DOHH2 (cell line): Measurements from ENCODE around the gene LRPPRC.
"Not testable (repeated sequence)": the region's sequence is repeated elsewhere in the genome, so short reads cannot be mapped to it uniquely, and the experiment has no call there.

Experiments used
- H3F3A ChIP-seq: fragments of 200-600 bp; sonication (generic), shearing (Covaris generic); 2 replicates; pipeline ENCODE4 v1.6.0; 2016; ENCODE audit warnings: antibody characterized with exemption, mild to moderate bottlenecking; ENCODE audit not compliant: control insufficient read depth, insufficient read depth
- H3K27ac ChIP-seq: fragments of 200-600 bp; sonication (generic); 2 replicates; pipeline ENCODE4 v1.5.1; 2014; ENCODE audit warnings: low read depth, mild to moderate bottlenecking, low read length, moderate library complexity
- H3K27me3 ChIP-seq: fragments of 200-600 bp; sonication (generic); 2 replicates; pipeline ENCODE4 v1.6.1; 2014; ENCODE audit warnings: mild to moderate bottlenecking, low read length, mixed read lengths; ENCODE audit not compliant: control insufficient read depth
- H3K36me3 ChIP-seq: fragments of 200-600 bp; sonication (generic); 2 replicates; pipeline ENCODE4 v1.6.1; 2014; ENCODE audit warnings: mild to moderate bottlenecking, low read length, moderate library complexity, mixed read lengths; ENCODE audit not compliant: control insufficient read depth
- H3K4me1 ChIP-seq: fragments of 200-600 bp; sonication (generic); 2 replicates; pipeline ENCODE4 v1.6.1; 2014; ENCODE audit warnings: mild to moderate bottlenecking, low read length, mixed read lengths; ENCODE audit not compliant: control insufficient read depth
- H3K4me2 ChIP-seq: fragments of 200-600 bp; sonication (generic); 2 replicates; pipeline ENCODE4 v1.6.0; 2014; ENCODE audit warnings: mild to moderate bottlenecking, low read length, moderate library complexity
- H3K4me3 ChIP-seq: fragments of 200-600 bp; sonication (generic); 2 replicates; pipeline ENCODE4 v1.5.1; 2014; ENCODE audit warnings: mild to moderate bottlenecking, low read length, mixed read lengths
- H3K79me2 ChIP-seq: fragments of 200-600 bp; sonication (generic); 2 replicates; pipeline ENCODE4 v1.6.1; 2014; ENCODE audit warnings: mild to moderate bottlenecking, low read length, mixed read lengths; ENCODE audit not compliant: control insufficient read depth
- H3K9me2 ChIP-seq: fragments of 200-600 bp; sonication (generic); replicated peaks from 2 replicates; pipeline ENCODE4 v1.6.1; 2014; ENCODE audit warnings: mild to moderate bottlenecking, low read length, mixed read lengths; ENCODE audit not compliant: control insufficient read depth
- H3K9me3 ChIP-seq: fragments of 200-600 bp; sonication (generic); 2 replicates; pipeline ENCODE4 v1.6.1; 2014; ENCODE audit warnings: antibody characterized with exemption, low read length, mixed read lengths; ENCODE audit not compliant: control insufficient read depth, insufficient read depth
- H4K20me1 ChIP-seq: fragments of 200-600 bp; sonication (generic); 2 replicates; pipeline ENCODE4 v1.6.0; 2014; ENCODE audit warnings: low read depth, mild to moderate bottlenecking, antibody characterized with exemption, low read length, moderate library complexity; ENCODE audit not compliant: control insufficient read depth, insufficient read depth
- EZH2phosphoT487 ChIP-seq: fragments of 200-600 bp; sonication (generic); IDR thresholded peaks from 2 replicates; pipeline ENCODE4 v1.6.1; 2017; ENCODE audit warnings: borderline replicate concordance, mild to moderate bottlenecking, antibody characterized with exemption, low read length, moderate library complexity, mixed read lengths
- TF ChIP-seq, protein P1 (sequence below): fragments of 200-600 bp; sonication (generic); IDR thresholded peaks from one replicate; pipeline ENCODE4 v1.5.1; 2014; ENCODE audit warnings: antibody characterized with exemption, mild to moderate bottlenecking, low read depth, low read length; ENCODE audit not compliant: poor library complexity, severe bottlenecking

Gene LRPPRC

DNA sequence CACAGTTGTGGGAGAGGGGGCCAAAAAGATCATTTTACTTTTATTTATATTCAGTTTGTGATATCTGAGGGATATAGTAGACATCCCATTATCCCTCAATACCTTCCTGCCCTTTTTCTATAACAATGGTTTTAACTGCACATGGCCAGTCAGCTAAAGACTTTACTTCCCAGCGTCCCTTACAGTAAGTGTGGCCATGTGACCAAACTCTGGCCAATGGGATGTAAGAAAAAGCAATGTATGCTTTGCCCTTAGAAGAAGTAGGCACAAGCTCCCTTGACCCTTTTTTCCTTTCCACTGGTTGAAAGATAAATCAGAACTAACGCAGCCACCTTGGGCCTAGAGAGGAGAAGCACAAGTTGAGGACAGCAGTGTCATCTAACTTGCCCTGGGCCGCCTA, 44.6 kb upstream of the LRPPRC start:
- no peak overlapping the region for H3K4me2 ChIP-seq
- no peak overlapping the region for H3K4me3 ChIP-seq
- H4K20me1 ChIP-seq: no peaks in the 10 kb centered on the region
- TF ChIP-seq, protein P1, sequence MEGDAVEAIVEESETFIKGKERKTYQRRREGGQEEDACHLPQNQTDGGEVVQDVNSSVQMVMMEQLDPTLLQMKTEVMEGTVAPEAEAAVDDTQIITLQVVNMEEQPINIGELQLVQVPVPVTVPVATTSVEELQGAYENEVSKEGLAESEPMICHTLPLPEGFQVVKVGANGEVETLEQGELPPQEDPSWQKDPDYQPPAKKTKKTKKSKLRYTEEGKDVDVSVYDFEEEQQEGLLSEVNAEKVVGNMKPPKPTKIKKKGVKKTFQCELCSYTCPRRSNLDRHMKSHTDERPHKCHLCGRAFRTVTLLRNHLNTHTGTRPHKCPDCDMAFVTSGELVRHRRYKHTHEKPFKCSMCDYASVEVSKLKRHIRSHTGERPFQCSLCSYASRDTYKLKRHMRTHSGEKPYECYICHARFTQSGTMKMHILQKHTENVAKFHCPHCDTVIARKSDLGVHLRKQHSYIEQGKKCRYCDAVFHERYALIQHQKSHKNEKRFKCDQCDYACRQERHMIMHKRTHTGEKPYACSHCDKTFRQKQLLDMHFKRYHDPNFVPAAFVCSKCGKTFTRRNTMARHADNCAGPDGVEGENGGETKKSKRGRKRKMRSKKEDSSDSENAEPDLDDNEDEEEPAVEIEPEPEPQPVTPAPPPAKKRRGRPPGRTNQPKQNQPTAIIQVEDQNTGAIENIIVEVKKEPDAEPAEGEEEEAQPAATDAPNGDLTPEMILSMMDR: no peak
- TF ChIP-seq EZH2phosphoT487: no peak
- H3K4me1 ChIP-seq: peaks cover 4% of the 10 kb centered on the region
- H3K27ac ChIP-seq: no peak overlapping the region
- H3K36me3 ChIP-seq: no peaks in the 10 kb centered on the region
- no peaks in the 10 kb centered on the region for H3K79me2 ChIP-seq
- no peaks in the 10 kb centered on the region for H3K9me2 ChIP-seq
- H3F3A ChIP-seq: no peaks in the 10 kb centered on the region
- no peaks in the 10 kb centered on the region for H3K9me3 ChIP-seq
- peaks cover 6% of the 10 kb centered on the region for H3K27me3 ChIP-seq

DNA sequence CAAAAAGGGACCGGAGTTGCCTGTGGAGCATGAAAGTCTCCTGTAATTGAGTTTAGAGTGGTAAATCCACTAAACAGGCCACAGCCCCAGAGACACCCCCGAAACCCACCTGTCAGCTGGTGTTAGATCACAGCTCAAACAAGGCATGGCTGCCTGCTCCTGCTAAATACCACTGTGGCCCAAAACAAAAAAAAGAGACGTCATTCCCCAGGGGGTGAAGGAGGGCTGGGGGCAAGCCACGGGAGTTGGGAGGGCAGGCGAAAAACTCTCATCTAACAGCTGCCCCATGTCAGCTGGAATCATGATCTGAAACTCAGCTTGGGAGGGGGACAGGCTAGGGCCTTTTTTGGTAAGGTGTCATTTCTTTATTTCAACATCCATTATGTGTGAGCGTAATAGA, 42.5 kb upstream of the LRPPRC start:
- no peaks in the 10 kb centered on the region for H3K9me2 ChIP-seq
- peaks cover 6% of the 10 kb centered on the region for H3K27me3 ChIP-seq
- H3K4me3 ChIP-seq: no peak overlapping the region
- TF ChIP-seq EZH2phosphoT487: no peak
- TF ChIP-seq, protein P1: no peak
- no peaks in the 10 kb centered on the region for H4K20me1 ChIP-seq
- H3K4me1 ChIP-seq: no peaks in the 10 kb centered on the region
- H3K79me2 ChIP-seq: no peaks in the 10 kb centered on the region
- H3F3A ChIP-seq: no peaks in the 10 kb centered on the region
- H3K4me2 ChIP-seq: no peak overlapping the region
- H3K27ac ChIP-seq: no peak overlapping the region
- H3K36me3 ChIP-seq: no peaks in the 10 kb centered on the region
- H3K9me3 ChIP-seq: no peaks in the 10 kb centered on the region

DNA sequence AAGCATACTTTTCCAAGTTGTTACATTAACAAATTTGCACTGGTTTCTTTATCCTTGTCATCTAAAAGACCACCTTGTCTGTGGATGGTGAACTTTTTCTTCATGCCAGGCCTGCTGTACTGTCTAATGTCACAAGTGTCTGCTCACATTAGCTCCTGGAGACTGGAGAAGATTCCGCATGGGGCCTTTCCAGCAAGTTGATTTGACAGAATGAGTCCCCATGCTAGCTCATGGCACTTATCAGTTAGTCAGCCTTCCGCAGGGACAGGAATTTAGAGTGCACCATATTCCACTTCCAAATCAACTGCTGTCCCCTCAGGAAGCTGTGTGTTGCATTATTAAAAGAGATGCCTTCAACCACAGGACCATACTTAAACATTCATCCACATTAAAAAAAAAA, 41.4 kb upstream of the LRPPRC start:
- no peaks in the 10 kb centered on the region for H3F3A ChIP-seq
- H3K4me1 ChIP-seq: no peaks in the 10 kb centered on the region
- H4K20me1 ChIP-seq: no peaks in the 10 kb centered on the region
- H3K79me2 ChIP-seq: no peaks in the 10 kb centered on the region
- H3K27me3 ChIP-seq: peaks cover 6% of the 10 kb centered on the region
- no peak overlapping the region for H3K4me2 ChIP-seq
- H3K27ac ChIP-seq: no peak overlapping the region
- no peaks in the 10 kb centered on the region for H3K9me2 ChIP-seq
- TF ChIP-seq EZH2phosphoT487: no peak
- TF ChIP-seq, protein P1: no peak
- H3K4me3 ChIP-seq: no peak overlapping the region
- H3K9me3 ChIP-seq: no peaks in the 10 kb centered on the region
- H3K36me3 ChIP-seq: no peaks in the 10 kb centered on the region

DNA sequence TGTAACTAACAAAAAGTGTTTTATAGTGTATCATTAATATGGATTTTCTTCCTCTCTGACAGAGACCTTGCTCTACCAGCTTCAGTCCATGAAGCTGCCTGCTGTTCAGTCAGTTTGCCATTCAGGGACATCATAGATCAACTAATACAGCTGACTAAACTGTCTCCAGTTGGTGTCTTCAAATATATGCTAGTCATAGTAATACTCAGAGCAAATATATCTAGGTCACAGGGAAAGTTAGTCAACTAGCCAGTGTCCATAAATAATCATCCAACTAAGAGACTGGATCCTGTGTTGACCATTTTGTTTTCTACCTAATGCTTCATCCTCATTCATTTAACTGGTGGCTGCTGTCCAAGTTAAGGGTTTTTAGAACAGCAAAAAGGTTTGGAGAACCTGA, 38.2 kb upstream of the LRPPRC start:
- Histone ChIP-seq H3K36me3 (no peaks in the 10 kb centered on the region), H3K27ac (no peak overlapping the region), H3K9me2 (no peaks in the 10 kb centered on the region), H3K4me3 (no peak overlapping the region), H3K9me3 (no peaks in the 10 kb centered on the region), H3K4me1 (no peaks in the 10 kb centered on the region), H3K4me2 (no peak overlapping the region), H4K20me1 (no peaks in the 10 kb centered on the region), H3F3A (no peaks in the 10 kb centered on the region), H3K79me2 (no peaks in the 10 kb centered on the region), H3K27me3 (peaks cover 6% of the 10 kb centered on the region)
- TF ChIP-seq, protein P1: no peak
- no peak for TF ChIP-seq EZH2phosphoT487

DNA sequence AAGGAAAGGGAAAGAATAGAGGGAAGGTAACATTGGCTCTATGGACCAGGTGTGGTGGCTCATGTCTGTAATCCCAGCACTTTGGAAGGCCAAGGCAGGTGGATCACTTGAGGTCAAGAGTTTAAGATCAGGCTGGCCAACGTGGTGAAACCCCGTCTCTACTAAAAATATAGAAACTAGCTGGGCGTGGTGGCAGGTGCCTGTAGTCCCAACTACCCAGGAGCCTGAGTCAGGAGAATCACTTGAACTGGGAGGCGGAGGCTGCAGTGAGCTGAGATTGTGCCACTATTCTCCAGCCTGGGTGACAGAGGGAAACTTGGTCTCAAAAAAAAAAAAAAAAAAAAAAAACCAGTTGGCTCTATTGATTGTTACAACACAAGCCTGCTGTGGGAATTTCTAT, 31.3 kb upstream of the LRPPRC start:
- not testable (repeated sequence) for H3K4me2 ChIP-seq, H3K9me2 ChIP-seq, H3K27ac ChIP-seq, H3K36me3 ChIP-seq, H3K4me1 ChIP-seq, H4K20me1 ChIP-seq, H3K4me3 ChIP-seq, H3F3A ChIP-seq, H3K9me3 ChIP-seq, H3K79me2 ChIP-seq, H3K27me3 ChIP-seq
